Epithelial cell of esophagus (primary cell): ENCODE results near the gene TAF1.
"Not testable (repeated sequence)": the region's sequence is repeated elsewhere in the genome, so short reads cannot be mapped to it uniquely, and the experiment has no call there.

Source experiments
- DNase-seq: peaks from one replicate; pipeline ENCODE4 v3.0.0; 2010; ENCODE audit warnings: low read depth
- H3K4me3 ChIP-seq: 2 replicates; pipeline ENCODE4 v1.5.1; 2011; ENCODE audit warnings: mild to moderate bottlenecking, low read length, control low read depth
- TF ChIP-seq, protein P1 (sequence below): IDR thresholded peaks from 2 replicates; pipeline ENCODE4 v1.5.1; 2011; ENCODE audit warnings: low read depth, mild to moderate bottlenecking, low read length, control low read depth, inconsistent platforms; ENCODE audit not compliant: insufficient read depth; ENCODE audit errors: missing control alignments

The TAF1 gene

DNA sequence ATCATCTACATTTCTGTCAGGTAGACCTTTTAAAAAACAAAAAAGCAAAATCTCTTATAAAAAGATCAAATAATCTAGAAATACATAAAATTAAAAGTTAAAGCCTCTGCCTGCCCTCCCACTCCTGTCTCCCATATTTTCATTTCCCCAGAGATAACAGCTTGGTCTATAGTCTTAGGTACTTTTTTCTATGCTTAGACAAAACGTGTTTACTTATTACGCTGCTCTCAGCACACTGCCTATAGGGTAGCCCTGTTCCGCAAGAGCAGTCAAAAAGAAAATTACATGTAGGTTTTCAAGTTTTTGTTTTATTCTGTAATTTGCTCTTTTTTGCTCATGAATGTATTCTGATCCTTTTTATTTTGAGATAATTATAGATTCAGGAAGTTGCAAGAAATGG is 73.3 kb downstream of the TAF1 start:
- no peak for DNase-seq
- TF ChIP-seq, protein P1, sequence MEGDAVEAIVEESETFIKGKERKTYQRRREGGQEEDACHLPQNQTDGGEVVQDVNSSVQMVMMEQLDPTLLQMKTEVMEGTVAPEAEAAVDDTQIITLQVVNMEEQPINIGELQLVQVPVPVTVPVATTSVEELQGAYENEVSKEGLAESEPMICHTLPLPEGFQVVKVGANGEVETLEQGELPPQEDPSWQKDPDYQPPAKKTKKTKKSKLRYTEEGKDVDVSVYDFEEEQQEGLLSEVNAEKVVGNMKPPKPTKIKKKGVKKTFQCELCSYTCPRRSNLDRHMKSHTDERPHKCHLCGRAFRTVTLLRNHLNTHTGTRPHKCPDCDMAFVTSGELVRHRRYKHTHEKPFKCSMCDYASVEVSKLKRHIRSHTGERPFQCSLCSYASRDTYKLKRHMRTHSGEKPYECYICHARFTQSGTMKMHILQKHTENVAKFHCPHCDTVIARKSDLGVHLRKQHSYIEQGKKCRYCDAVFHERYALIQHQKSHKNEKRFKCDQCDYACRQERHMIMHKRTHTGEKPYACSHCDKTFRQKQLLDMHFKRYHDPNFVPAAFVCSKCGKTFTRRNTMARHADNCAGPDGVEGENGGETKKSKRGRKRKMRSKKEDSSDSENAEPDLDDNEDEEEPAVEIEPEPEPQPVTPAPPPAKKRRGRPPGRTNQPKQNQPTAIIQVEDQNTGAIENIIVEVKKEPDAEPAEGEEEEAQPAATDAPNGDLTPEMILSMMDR: no peak
- H3K4me3 ChIP-seq: no peak overlapping the region

DNA sequence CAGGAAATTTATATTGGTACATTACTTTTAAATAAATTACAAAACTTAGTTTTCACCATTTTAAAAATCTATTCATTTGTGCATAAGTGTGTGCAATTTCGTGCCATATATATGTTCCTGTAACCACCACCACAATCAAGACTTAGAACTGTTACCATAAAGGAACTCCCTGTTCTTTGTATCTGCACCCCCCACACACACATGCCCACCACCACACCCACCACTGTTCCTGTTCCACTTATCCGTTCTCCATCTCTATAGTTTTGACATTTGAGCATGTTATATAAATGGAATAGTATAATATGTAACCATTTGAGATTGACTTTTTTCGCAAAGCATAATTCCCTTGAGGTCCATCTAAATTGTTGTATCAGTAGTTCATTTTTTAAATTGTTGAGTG is 73.7 kb downstream of the TAF1 start:
- DNase-seq: no peak
- TF ChIP-seq, protein P1: no peak
- no peak overlapping the region for H3K4me3 ChIP-seq

DNA sequence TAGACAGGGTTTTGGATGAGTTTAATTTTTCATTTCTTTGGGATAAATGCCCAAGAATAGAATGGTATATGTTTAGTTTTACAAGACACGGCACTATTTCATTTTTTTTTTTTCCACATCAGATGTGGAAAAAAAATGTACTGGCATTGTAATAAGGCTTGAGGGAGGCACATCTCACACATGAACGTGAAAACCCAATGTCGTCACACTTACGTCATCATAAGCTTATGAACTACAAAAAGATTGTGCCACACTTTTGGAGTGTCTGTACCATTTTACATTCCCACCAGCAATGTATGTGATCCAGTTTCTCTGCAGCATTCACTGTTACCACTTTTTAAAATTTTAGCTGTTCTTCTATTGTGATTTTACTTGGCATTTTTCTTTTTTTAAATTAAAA is 74.2 kb downstream of the TAF1 start:
- DNase-seq: no peak
- TF ChIP-seq, protein P1: no peak

DNA sequence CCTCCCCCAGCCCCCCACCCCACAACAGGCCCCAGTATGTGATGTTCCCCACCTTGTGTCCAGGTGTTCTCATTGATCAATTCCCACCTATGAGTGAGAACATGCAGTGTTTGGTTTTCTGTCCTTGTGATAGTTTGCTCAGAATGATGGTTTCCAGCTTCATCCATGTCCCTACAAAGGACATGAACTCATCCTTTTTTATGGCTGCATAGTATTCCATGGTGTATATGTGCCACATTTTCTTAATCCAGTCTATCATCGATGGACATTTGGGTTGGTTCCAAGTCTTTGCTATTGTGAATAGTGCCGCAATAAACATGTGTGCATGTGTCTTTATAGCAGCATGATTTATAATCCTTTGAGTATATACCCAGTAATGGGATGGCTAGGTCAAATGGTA is 75.7 kb downstream of the TAF1 start:
- DNase-seq, H3K4me3 ChIP-seq: not testable (repeated sequence)

More for the DNA sequence above, 74.2 kb downstream of the TAF1 start:
- no peak overlapping the region for H3K4me3 ChIP-seq

DNA sequence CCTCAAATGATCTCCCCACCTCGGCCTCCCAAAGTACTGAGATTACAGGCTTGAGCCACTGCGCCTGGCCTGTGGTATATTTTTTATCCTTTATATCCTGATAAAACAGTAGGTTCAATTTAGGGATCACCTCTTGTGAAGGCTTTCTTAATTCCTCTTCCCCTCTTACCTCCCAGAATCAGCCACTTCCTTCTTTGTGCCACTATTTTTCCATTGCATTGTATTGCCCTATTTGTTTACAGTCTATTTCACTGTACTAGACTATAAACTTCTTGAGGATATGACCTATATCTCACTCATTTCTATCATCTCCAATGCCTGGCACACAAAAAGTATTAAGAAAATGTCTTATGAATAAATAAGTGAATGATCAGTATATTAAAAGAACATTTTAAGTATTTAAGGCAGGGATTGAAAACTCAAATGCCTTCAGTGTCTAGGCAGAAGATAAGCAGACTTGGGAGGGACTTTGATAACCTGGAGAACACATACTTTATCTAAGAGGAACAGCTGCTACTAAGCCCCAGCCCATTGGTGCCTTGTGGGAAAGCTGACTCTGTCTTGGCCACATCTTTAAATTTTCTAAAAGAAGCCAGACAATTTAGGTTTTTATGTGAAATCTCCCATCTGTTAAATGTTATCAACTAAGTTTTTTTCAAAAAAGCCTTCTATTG is 84.4 kb downstream of the TAF1 start:
- no peak overlapping the region for H3K4me3 ChIP-seq
- no peak for DNase-seq
- TF ChIP-seq, protein P1: no peak

DNA sequence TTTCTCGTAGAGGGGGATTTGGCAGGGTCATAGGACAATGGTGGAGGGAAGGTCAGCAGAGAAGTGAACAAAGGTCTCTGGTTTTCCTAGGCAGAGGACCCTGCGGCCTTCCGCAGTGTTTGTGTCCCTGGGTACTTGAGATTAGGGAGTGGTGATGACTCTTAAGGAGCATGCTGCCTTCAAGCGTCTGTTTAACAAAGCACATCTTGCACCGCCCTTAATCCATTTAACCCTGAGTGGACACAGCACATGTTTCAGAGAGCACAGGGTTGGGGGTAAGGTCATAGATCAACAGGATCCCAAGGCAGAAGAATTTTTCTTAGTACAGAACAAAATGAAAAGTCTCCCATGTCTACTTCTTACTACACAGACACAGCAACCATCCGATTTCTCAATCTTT is 85.4 kb downstream of the TAF1 start:
- not testable (repeated sequence) for DNase-seq, H3K4me3 ChIP-seq

DNA sequence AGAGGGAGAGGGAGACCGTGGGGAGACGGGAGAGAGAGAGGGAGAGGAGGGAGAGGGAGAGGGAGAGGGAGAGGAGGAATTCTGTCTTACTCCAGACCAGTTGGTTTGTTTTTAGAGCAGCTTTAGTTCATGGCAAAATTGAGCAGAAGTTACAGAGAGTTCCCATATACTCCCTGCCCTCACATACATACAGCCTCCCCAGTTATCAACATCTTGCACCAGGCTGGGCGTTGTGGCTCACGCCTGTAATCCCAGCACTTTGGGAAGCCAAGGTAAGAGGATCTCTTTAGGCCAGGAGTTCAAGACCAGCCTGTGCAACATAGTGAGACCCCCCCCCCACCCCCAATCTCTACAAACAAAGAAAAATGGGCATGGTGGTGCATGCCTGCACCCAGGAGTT is 86.9 kb downstream of the TAF1 start:
- TF ChIP-seq, protein P1: no peak
- DNase-seq: no peak
- H3K4me3 ChIP-seq: no peak overlapping the region

DNA sequence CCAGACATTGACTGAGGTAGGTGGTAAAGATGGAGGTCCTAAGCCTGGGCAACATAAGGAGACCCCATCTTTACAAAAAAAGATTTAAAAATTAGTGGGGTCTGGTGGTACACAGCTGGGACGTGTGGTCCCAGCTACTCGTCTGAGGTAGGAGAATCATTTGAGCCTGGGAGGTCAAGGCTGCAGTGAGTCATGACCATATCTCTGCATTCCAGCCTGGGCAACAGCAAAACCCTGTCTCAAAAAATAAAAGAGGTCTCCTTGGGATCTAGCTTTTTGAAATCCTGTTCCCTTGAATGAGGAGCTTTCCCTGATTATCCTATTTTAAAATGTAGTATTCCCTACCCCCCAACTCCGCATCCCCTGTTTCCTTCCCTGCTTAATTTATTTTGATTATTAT is 88.1 kb downstream of the TAF1 start:
- TF ChIP-seq, protein P1: no peak
- no peak for DNase-seq

More for the DNA sequence above, 88.1 kb downstream of the TAF1 start:
- no peak overlapping the region for H3K4me3 ChIP-seq
